ENCODE results near the gene SVEP1. TPM values are rescaled to one million over a fixed set of nuclear protein-coding genes. Genes with fewer than 3 reads are reported as not detected.

The SVEP1 gene
- total and polyA plus RNA-seq, 2 donors (not counting 1 experiment from before 2014, with no cell fraction given), result not detected

DNA sequence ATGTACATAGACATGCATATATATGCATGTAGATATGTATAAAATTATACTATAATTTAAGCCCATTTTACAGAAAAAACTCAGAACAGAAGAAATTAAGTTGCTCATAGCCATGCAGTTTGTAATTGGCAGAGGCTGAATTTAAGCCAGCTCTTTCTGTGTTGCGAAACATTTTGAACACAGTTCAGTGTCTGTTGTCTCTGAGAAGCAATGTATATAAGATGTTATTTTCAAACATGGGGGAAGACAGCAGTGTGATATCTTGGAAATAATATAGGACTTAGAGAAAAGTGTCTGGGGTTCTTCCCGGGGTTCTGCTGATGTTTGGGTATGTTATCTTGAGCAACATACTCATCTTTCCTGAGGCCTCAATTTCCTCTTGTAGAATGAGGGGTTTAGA is 37.6 kb downstream of the SVEP1 start:
- Mint-ChIP-seq H3K9me3 (ENCODE audit: insufficient read depth) (no peaks in the 10 kb centered on the region), H3K4me3 (no peak overlapping the region), H3K4me1 (no peaks in the 10 kb centered on the region), H3K27ac (no peak overlapping the region), H3K27me3 (no peaks in the 10 kb centered on the region)
- 100% methylated on average over 1 of the region's 2 CpGs for WGBS (ENCODE audit: insufficient coverage)
- no peak for TF ChIP-seq EZH2 (IDR thresholded peaks at IDR 0.05; ENCODE audit: borderline replicate concordance, insufficient read depth, low read depth, low read length, poor library complexity, severe bottlenecking)
- TF ChIP-seq, protein P1, sequence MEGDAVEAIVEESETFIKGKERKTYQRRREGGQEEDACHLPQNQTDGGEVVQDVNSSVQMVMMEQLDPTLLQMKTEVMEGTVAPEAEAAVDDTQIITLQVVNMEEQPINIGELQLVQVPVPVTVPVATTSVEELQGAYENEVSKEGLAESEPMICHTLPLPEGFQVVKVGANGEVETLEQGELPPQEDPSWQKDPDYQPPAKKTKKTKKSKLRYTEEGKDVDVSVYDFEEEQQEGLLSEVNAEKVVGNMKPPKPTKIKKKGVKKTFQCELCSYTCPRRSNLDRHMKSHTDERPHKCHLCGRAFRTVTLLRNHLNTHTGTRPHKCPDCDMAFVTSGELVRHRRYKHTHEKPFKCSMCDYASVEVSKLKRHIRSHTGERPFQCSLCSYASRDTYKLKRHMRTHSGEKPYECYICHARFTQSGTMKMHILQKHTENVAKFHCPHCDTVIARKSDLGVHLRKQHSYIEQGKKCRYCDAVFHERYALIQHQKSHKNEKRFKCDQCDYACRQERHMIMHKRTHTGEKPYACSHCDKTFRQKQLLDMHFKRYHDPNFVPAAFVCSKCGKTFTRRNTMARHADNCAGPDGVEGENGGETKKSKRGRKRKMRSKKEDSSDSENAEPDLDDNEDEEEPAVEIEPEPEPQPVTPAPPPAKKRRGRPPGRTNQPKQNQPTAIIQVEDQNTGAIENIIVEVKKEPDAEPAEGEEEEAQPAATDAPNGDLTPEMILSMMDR (IDR thresholded peaks at IDR 0.05), result no peak
- Histone ChIP-seq H3K9ac (ENCODE audit: low read length) (no peak overlapping the region), H3K27ac (ENCODE audit: low read length in 2 of 2) (no peak overlapping the region), H3K4me1 (ENCODE audit: control insufficient read depth in 2 of 2, insufficient read depth in 2 of 2, low read length in 2 of 2) (no peaks in the 10 kb centered on the region), H3K9me3 (ENCODE audit: control extremely low read depth in 1 of 3, control insufficient read depth in 2 of 3, insufficient read depth in 1 of 3, low read length in 2 of 3) (no peaks in the 10 kb centered on the region), H3K79me2 (ENCODE audit: control insufficient read depth, insufficient read depth, low read length) (no peaks in the 10 kb centered on the region), H2AFZ (ENCODE audit: insufficient read depth, low read depth, low read length, poor library complexity, severe bottlenecking) (no peak overlapping the region), H4K20me1 (ENCODE audit: control insufficient read depth, insufficient read depth, low read length, poor library complexity, severe bottlenecking) (no peaks in the 10 kb centered on the region), H3K36me3 (replicated peaks in 1 of 2; ENCODE audit: control extremely low read depth in 1 of 2, control insufficient read depth in 1 of 2, extremely low read depth in 1 of 2, insufficient read depth in 2 of 2, low read length in 1 of 2) (no peaks in the 10 kb centered on the region), H3K27me3 (replicated peaks in 1 of 4; ENCODE audit: control extremely low read depth in 1 of 4, control insufficient read depth in 3 of 4, insufficient read depth in 4 of 4, low read length in 3 of 4) (no peaks in the 10 kb centered on the region), H3K4me2 (replicated peaks; ENCODE audit: low read depth, low read length, poor library complexity, severe bottlenecking) (no peak overlapping the region), H3K4me3 (ENCODE audit: control extremely low read depth in 1 of 5, extremely low read depth in 1 of 5, insufficient read depth in 1 of 5, low read depth in 2 of 5, low read length in 4 of 5) (no peak overlapping the region)
- intact Hi-C loops (cut with micrococcal nuclease), result no loop called here
- no peak for DNase-seq
- no peak for ATAC-seq (ENCODE audit: low read depth)
- POLR2A ChIA-PET, result no interaction called here
- CTCF ChIA-PET, result no interaction called here

DNA sequence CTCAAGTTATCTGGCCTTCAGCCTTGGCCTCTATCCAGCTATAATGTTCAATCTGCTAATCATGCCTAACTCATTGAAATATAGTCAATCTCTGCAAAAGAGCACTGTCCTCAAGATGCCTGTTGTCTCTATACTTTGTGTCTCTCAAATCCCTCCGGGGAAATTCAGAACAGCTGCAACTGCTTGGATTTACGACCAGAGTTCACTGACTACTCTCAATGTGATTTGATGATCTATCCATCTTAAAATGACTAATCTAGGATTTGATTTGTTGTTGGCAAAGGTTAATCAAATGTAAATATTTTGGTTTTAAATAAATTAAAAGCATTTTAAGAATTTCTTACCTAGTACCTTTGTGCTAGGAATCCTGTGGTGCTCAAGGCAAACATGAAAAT is 40.9 kb downstream of the SVEP1 start:
- no peak overlapping the region for H3K4me2 ChIP-seq (replicated peaks; ENCODE audit: low read depth, low read length, poor library complexity, severe bottlenecking)
- intact Hi-C loops (cut with micrococcal nuclease), result no loop called here
- H3K36me3 ChIP-seq (replicated peaks in 1 of 2; ENCODE audit: control extremely low read depth in 1 of 2, control insufficient read depth in 1 of 2, extremely low read depth in 1 of 2, insufficient read depth in 2 of 2, low read length in 1 of 2), result no peaks in the 10 kb centered on the region
- no peak overlapping the region for H3K4me3 Mint-ChIP-seq
- no peaks in the 10 kb centered on the region for H3K4me1 Mint-ChIP-seq
- H2AFZ ChIP-seq (ENCODE audit: insufficient read depth, low read depth, low read length, poor library complexity, severe bottlenecking), result no peak overlapping the region
- TF ChIP-seq, protein P1 (IDR thresholded peaks at IDR 0.05), result no peak
- no peak for TF ChIP-seq EZH2 (IDR thresholded peaks at IDR 0.05; ENCODE audit: borderline replicate concordance, insufficient read depth, low read depth, low read length, poor library complexity, severe bottlenecking)
- no peak overlapping the region for H3K9ac ChIP-seq (ENCODE audit: low read length)
- no peak overlapping the region for H3K4me3 ChIP-seq (ENCODE audit: control extremely low read depth in 1 of 5, extremely low read depth in 1 of 5, insufficient read depth in 1 of 5, low read depth in 2 of 5, low read length in 4 of 5)
- no peak overlapping the region for H3K27ac ChIP-seq (ENCODE audit: low read length in 2 of 2)
- no CpG with 5 or more reads among the region's 2 CpGs for WGBS (ENCODE audit: insufficient coverage)
- no peaks in the 10 kb centered on the region for H3K27me3 ChIP-seq (replicated peaks in 1 of 4; ENCODE audit: control extremely low read depth in 1 of 4, control insufficient read depth in 3 of 4, insufficient read depth in 4 of 4, low read length in 3 of 4)
- DNase-seq (no peak), ATAC-seq (ENCODE audit: low read depth) (no peak)
- no peak overlapping the region for H3K27ac Mint-ChIP-seq
- ChIA-PET CTCF (no interaction called here), POLR2A (no interaction called here)
- no peaks in the 10 kb centered on the region for H3K9me3 ChIP-seq (ENCODE audit: control extremely low read depth in 1 of 3, control insufficient read depth in 2 of 3, insufficient read depth in 1 of 3, low read length in 2 of 3)
- H4K20me1 ChIP-seq (ENCODE audit: control insufficient read depth, insufficient read depth, low read length, poor library complexity, severe bottlenecking), result no peaks in the 10 kb centered on the region
- H3K4me1 ChIP-seq (ENCODE audit: control insufficient read depth in 2 of 2, insufficient read depth in 2 of 2, low read length in 2 of 2), result no peaks in the 10 kb centered on the region
- peaks cover 4% of the 10 kb centered on the region for H3K27me3 Mint-ChIP-seq
- H3K79me2 ChIP-seq (ENCODE audit: control insufficient read depth, insufficient read depth, low read length), result no peaks in the 10 kb centered on the region
- peaks cover 5% of the 10 kb centered on the region for H3K9me3 Mint-ChIP-seq (ENCODE audit: insufficient read depth)

Data from B cell (primary cell).